Ishikawa (cell line): ENCODE measurements around the gene QSOX2.

Source experiments
- CEBPB ChIP-seq: IDR thresholded peaks from 2 replicates; pipeline ENCODE4 v1.6.1; 2012
- CREB1 ChIP-seq: IDR thresholded peaks from 2 replicates; pipeline ENCODE4 v1.6.1; 2012; ENCODE audit warnings: low read depth
- EGR1 ChIP-seq: IDR thresholded peaks from 2 replicates; pipeline ENCODE4 v1.6.1; 2012
- EP300 ChIP-seq: IDR thresholded peaks from 2 replicates; pipeline ENCODE4 v1.6.1; 2012; ENCODE audit warnings: borderline replicate concordance
- FOXM1 ChIP-seq: IDR thresholded peaks from 2 replicates; pipeline ENCODE4 v1.6.1; 2012; ENCODE audit warnings: low read depth, borderline replicate concordance
- NFIC ChIP-seq: IDR thresholded peaks from 2 replicates; pipeline ENCODE4 v1.6.1; 2012
- RAD21 ChIP-seq: IDR thresholded peaks from 2 replicates; pipeline ENCODE4 v1.6.1; 2012; ENCODE audit warnings: low read depth
- TAF1 ChIP-seq: IDR thresholded peaks from 2 replicates; pipeline ENCODE4 v1.6.1; 2012; ENCODE audit warnings: low read depth, mild to moderate bottlenecking
- TCF12 ChIP-seq: IDR thresholded peaks from 2 replicates; pipeline ENCODE4 v1.6.1; 2012; ENCODE audit warnings: low read depth
- TEAD4 ChIP-seq: IDR thresholded peaks from 2 replicates; pipeline ENCODE4 v1.6.1; 2012
- YY1 ChIP-seq: IDR thresholded peaks from 2 replicates; pipeline ENCODE4 v1.6.1; 2012; ENCODE audit warnings: low read depth
- ZBTB7A ChIP-seq: IDR thresholded peaks from 2 replicates; pipeline ENCODE4 v1.6.1; 2012; ENCODE audit warnings: low read depth
- TF ChIP-seq, protein P1 (sequence below): IDR thresholded peaks from 2 replicates; pipeline ENCODE4 v1.6.1; 2012; ENCODE audit warnings: low read depth, mild to moderate bottlenecking
- TF ChIP-seq, protein P2 (sequence below): IDR thresholded peaks from 2 replicates; pipeline ENCODE4 v1.6.1; 2012
- TF ChIP-seq, protein P3 (sequence below): IDR thresholded peaks from 2 replicates; pipeline ENCODE4 v1.6.1; 2012

QSOX2 gene

DNA sequence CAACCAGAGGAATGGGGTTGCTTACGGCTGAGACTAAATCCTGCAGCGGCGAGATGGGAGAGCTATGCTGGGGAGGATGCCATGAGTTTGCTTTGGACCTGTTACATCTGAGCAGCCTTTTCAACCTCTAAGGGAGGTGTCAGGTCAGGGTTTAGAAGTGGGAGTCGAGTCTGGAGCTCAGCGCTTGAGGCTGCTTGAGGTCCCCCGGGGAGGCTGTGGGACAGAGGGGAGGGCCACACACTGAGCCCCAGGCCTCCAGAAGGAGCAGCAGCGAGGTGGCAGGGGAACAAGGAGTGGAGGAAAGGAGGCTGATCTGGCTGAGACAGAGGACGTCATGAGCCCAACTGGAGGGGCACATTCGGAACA, 1.9 kb upstream of the QSOX2 start:
- TF ChIP-seq CREB1, result no peak
- TF ChIP-seq, protein P1, sequence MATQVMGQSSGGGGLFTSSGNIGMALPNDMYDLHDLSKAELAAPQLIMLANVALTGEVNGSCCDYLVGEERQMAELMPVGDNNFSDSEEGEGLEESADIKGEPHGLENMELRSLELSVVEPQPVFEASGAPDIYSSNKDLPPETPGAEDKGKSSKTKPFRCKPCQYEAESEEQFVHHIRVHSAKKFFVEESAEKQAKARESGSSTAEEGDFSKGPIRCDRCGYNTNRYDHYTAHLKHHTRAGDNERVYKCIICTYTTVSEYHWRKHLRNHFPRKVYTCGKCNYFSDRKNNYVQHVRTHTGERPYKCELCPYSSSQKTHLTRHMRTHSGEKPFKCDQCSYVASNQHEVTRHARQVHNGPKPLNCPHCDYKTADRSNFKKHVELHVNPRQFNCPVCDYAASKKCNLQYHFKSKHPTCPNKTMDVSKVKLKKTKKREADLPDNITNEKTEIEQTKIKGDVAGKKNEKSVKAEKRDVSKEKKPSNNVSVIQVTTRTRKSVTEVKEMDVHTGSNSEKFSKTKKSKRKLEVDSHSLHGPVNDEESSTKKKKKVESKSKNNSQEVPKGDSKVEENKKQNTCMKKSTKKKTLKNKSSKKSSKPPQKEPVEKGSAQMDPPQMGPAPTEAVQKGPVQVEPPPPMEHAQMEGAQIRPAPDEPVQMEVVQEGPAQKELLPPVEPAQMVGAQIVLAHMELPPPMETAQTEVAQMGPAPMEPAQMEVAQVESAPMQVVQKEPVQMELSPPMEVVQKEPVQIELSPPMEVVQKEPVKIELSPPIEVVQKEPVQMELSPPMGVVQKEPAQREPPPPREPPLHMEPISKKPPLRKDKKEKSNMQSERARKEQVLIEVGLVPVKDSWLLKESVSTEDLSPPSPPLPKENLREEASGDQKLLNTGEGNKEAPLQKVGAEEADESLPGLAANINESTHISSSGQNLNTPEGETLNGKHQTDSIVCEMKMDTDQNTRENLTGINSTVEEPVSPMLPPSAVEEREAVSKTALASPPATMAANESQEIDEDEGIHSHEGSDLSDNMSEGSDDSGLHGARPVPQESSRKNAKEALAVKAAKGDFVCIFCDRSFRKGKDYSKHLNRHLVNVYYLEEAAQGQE, result no peak
- no peak for TF ChIP-seq TAF1
- no peak for TF ChIP-seq EGR1
- TF ChIP-seq TEAD4, result no peak
- no peak for TF ChIP-seq RAD21
- TF ChIP-seq ZBTB7A, result no peak
- TF ChIP-seq, protein P2, sequence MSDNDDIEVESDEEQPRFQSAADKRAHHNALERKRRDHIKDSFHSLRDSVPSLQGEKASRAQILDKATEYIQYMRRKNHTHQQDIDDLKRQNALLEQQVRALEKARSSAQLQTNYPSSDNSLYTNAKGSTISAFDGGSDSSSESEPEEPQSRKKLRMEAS, result no peak
- no peak for TF ChIP-seq EP300

DNA sequence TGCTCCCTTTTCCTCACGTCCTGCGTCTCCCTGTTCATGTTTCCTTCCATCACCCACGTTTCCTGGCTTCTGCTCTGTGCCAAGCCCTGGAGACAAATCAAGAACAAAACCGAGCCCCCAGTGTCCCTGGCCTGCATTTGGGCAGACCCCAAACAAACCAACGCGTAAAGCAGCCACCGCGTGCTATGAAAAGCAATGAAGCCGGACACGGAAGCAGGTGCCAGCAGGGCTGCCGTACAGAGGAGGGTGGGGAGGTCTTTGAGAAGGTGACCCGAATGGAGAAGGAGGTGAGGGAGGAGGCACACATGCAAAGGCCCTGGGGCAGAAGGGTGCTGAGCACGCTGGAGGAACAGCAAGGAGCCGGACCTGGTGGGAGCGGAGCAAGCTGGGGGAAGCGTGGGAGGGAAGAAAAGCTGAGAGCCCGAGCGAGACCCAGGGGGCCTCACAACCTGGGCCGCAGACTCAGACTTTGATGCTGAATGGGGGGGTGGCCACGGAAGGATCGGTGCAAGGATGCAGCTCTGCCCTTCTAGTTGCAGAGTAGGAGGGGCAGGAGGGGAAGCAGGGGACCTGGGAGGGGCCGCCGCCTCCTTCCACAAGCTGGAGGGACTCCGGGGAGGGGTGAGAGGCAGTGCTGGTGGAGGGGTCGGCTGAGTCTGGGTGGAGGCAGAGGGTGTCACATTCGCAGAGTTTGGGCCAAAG, 1.4 kb upstream of the QSOX2 start:
- TF ChIP-seq, protein P1, result no peak
- TF ChIP-seq, protein P2, result no peak
- TF ChIP-seq, protein P3, sequence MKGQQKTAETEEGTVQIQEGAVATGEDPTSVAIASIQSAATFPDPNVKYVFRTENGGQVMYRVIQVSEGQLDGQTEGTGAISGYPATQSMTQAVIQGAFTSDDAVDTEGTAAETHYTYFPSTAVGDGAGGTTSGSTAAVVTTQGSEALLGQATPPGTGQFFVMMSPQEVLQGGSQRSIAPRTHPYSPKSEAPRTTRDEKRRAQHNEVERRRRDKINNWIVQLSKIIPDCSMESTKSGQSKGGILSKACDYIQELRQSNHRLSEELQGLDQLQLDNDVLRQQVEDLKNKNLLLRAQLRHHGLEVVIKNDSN, result no peak
- TF ChIP-seq EGR1, result no peak
- no peak for TF ChIP-seq RAD21
- no peak for TF ChIP-seq FOXM1
- no peak for TF ChIP-seq TEAD4
- no peak for TF ChIP-seq TCF12
- no peak for TF ChIP-seq CEBPB
- no peak for TF ChIP-seq EP300
- TF ChIP-seq TAF1, result no peak

DNA sequence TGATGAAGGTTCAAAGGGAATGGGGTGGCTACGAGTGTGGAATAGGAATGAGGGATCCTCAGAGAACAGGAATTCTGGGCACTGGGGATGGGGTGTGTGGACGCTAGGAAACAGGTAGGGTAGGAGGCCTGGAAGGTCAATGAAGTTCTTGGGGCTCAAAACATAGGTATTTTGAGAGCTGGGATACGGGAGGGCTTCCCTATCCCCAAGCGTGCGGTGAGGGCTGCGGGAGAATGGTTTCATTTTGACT, 718 bp downstream of the QSOX2 start:
- no peak for TF ChIP-seq TCF12
- TF ChIP-seq TEAD4, result no peak
- TF ChIP-seq YY1, result no peak
- TF ChIP-seq RAD21, result no peak
- no peak for TF ChIP-seq EP300
- no peak for TF ChIP-seq CEBPB
- TF ChIP-seq, protein P2, result no peak
- TF ChIP-seq FOXM1, result no peak
- TF ChIP-seq, protein P1, result no peak
- no peak for TF ChIP-seq TAF1
- no peak for TF ChIP-seq ZBTB7A
- TF ChIP-seq NFIC, result no peak
- no peak for TF ChIP-seq EGR1
- TF ChIP-seq CREB1, result no peak
- TF ChIP-seq, protein P3, result no peak

DNA sequence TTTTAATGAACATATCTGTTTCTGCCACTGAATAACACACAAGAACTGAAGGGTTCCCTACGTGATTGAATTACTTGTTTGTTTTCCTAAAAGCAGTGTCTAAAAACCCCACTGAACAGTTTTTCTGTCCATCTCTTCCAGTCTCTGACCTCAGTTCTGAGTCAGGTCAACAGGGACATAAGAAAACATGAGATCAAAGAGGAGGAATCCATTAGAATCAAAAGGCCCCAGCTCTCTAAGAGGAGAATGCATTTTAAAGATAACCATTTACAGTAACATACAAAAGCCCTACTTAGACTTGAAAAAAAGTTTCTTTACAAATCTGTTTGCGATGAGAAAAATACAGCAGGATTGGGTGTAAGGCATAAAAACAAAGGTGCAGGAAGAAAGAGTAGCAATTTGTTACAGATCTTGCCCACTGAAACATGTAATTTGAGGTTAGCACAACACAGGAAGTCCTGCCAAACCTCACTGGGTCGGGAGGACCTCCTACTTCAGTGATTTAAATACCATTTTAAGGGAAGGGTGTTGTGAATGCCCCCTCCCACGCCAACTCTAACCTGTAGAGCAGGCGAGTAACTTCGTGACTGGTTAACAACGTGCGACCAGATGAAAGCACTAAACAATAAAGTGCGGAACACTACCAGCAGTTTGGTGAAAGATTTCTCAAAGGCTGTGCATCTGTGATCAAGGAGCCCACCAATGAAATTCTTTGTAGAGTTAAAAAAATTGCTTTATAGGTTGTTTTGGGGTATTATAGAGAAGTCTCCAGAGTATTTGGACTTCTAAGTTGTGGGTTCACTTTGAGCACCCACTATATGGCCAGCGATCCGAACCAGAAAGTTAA, 1.3 kb downstream of the QSOX2 start:
- TF ChIP-seq, protein P1, result no peak
- no peak for TF ChIP-seq ZBTB7A
- no peak for TF ChIP-seq CREB1
